Mesendoderm (in vitro differentiated cells): ENCODE data around the gene KLHL42.

Experiments used
- DNase-seq: peaks from one replicate; pipeline ENCODE4 v3.0.0; 2013
- H2AK5ac ChIP-seq: 2 replicates; pipeline ENCODE4 v1.6.1; 2013; ENCODE audit warnings: low read length, inconsistent platforms
- H2BK120ac ChIP-seq: 2 replicates; pipeline ENCODE4 v1.6.1; 2013; ENCODE audit warnings: low read depth, mild to moderate bottlenecking, low read length, moderate library complexity, mixed read lengths
- H2BK15ac ChIP-seq: replicated peaks from 2 replicates; pipeline ENCODE4 v1.6.1; 2013; ENCODE audit warnings: low read depth, mild to moderate bottlenecking, moderate library complexity
- H2BK5ac ChIP-seq: 2 replicates; pipeline ENCODE4 v1.6.1; 2013; ENCODE audit warnings: low read length, inconsistent platforms
- H3K18ac ChIP-seq: 2 replicates; pipeline ENCODE4 v1.6.1; 2013; ENCODE audit warnings: mild to moderate bottlenecking, low read length, mixed read lengths
- H3K23ac ChIP-seq: one replicate; pipeline ENCODE4 v1.6.1; 2013; ENCODE audit warnings: low read length
- H3K27ac ChIP-seq: 2 replicates; pipeline ENCODE4 v1.5.1; 2013; ENCODE audit warnings: low read depth, mild to moderate bottlenecking, inconsistent platforms, low read length, moderate library complexity
- H3K27me3 ChIP-seq: 2 replicates; pipeline ENCODE4 v1.6.1; 2013; ENCODE audit warnings: low read length, control low read depth, mild to moderate bottlenecking, inconsistent platforms; ENCODE audit not compliant: insufficient read depth, poor library complexity
- H3K36me3 ChIP-seq: 2 replicates; pipeline ENCODE4 v1.6.1; 2013; ENCODE audit warnings: low read length, inconsistent platforms; ENCODE audit not compliant: control insufficient read depth, insufficient read depth
- H3K4ac ChIP-seq: one replicate; pipeline ENCODE4 v1.6.1; 2013; ENCODE audit warnings: low read depth, mild to moderate bottlenecking, low read length, moderate library complexity
- H3K4me1 ChIP-seq: 2 replicates; pipeline ENCODE4 v1.6.1; 2013; ENCODE audit warnings: low read depth, low read length, inconsistent platforms; ENCODE audit not compliant: control insufficient read depth
- H3K4me2 ChIP-seq: 2 replicates; pipeline ENCODE4 v1.6.1; 2013; ENCODE audit warnings: low read length
- H3K4me3 ChIP-seq: 2 replicates; pipeline ENCODE4 v1.5.1; 2013; ENCODE audit warnings: mild to moderate bottlenecking, low read length
- H3K56ac ChIP-seq: one replicate; pipeline ENCODE4 v1.6.1; 2013; ENCODE audit warnings: low read length
- H3K79me1 ChIP-seq: 2 replicates; pipeline ENCODE4 v1.6.1; 2013; ENCODE audit warnings: low read length, inconsistent platforms
- H3K79me2 ChIP-seq: 2 replicates; pipeline ENCODE4 v1.6.1; 2013; ENCODE audit warnings: mild to moderate bottlenecking, low read length; ENCODE audit not compliant: control insufficient read depth, insufficient read depth
- H3K9ac ChIP-seq: 2 replicates; pipeline ENCODE4 v1.6.1; 2013; ENCODE audit warnings: low read length, inconsistent platforms
- H4K5ac ChIP-seq: one replicate; pipeline ENCODE4 v1.6.1; 2013; ENCODE audit warnings: low read length
- H4K8ac ChIP-seq: one replicate; pipeline ENCODE4 v1.6.1; 2013; ENCODE audit warnings: low read depth, mild to moderate bottlenecking, control low read depth, low read length, moderate library complexity
- WGBS: extraction: QIAGEN DNeasy Blood & Tissue Kit; methylation state at CpG from one replicate; pipeline ENCODE4 v1.1.7; 2013; ENCODE audit warnings: low lambda C conversion rate, missing lambda C conversion rate; ENCODE audit not compliant: insufficient coverage; ENCODE audit errors: extremely low coverage; 5-methylcytosine and 5-hydroxymethylcytosine counted together

KLHL42 gene

DNA sequence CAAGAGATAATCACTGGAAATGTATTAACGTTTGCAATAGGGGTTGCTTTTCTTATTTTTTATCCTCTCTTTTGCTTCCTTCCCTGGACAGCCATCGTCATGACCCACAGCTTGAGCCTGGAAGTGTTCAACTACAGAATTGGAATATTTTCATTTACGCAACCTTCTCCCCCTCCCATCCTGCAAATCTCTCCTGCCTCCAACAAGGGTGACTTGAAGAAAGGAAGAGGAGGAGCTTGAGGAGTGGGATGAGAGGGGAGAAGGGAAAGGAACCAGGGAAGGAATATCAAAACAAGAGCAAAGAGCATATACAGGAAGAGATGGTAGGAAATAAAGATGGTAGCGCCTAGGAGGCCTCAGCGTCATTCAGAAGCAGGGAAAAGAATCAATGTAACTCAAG lies 1.6 kb downstream of the KLHL42 start:
- Histone ChIP-seq H3K4me2 (peak overlapping the region; percentile 43), H3K27me3 (no peaks in the 10 kb centered on the region), H3K79me2 (peaks cover 30% of the 10 kb centered on the region), H3K23ac (no peak overlapping the region), H3K27ac (peak overlapping the region; percentile 41), H3K4me1 (peaks cover 5% of the 10 kb centered on the region), H3K4ac (peak overlapping the region; percentile 87), H2BK120ac (no peak overlapping the region), H3K56ac (peak overlapping the region; percentile 86), H2BK5ac (peak overlapping the region; percentile 49), H3K79me1 (peaks cover 5% of the 10 kb centered on the region), H3K4me3 (no peak overlapping the region), H4K8ac (no peak overlapping the region), H2BK15ac (no peak overlapping the region), H3K36me3 (no peaks in the 10 kb centered on the region), H3K18ac (no peak overlapping the region), H4K5ac (no peak overlapping the region), H3K9ac (peak overlapping the region; percentile 57), H2AK5ac (no peak overlapping the region)
- WGBS: no CpG with 5 or more reads among the region's 5 CpGs
- DNase-seq: peak; percentile 69

- no peak overlapping the region for H3K4ac ChIP-seq
- H2BK120ac ChIP-seq: no peak overlapping the region
- H3K23ac ChIP-seq: no peak overlapping the region
- no peak overlapping the region for H3K9ac ChIP-seq
- no peak overlapping the region for H3K4me2 ChIP-seq
- H3K79me1 ChIP-seq: peaks cover 7% of the 10 kb centered on the region
- peak overlapping the region; percentile 11 for H3K27ac ChIP-seq
- H3K27me3 ChIP-seq: no peaks in the 10 kb centered on the region
- no peak overlapping the region for H2BK15ac ChIP-seq
- WGBS: no CpG with 5 or more reads among the region's 1 CpG
- H4K5ac ChIP-seq: no peak overlapping the region
- H2BK5ac ChIP-seq: no peak overlapping the region
- no peak overlapping the region for H3K4me3 ChIP-seq
- peaks cover 33% of the 10 kb centered on the region for H3K79me2 ChIP-seq
- DNase-seq: peak; percentile 78
- no peak overlapping the region for H3K56ac ChIP-seq
- H3K4me1 ChIP-seq: peaks cover 5% of the 10 kb centered on the region
- no peak overlapping the region for H2AK5ac ChIP-seq
- no peak overlapping the region for H4K8ac ChIP-seq
- H3K18ac ChIP-seq: no peak overlapping the region
- no peaks in the 10 kb centered on the region for H3K36me3 ChIP-seq
Measured at GRCh38 chr12:27782481-27782880, 2.4 kb downstream of the KLHL42 start.

GRCh38 chr12:27785882-27786570 lies 6.0 kb downstream of the KLHL42 start:
- no peak overlapping the region for H2AK5ac ChIP-seq
- no peak overlapping the region for H3K9ac ChIP-seq
- H4K8ac ChIP-seq: no peak overlapping the region
- H3K56ac ChIP-seq: no peak overlapping the region
- H2BK120ac ChIP-seq: no peak overlapping the region
- DNase-seq: peak; percentile 19
- H3K79me2 ChIP-seq: peaks cover 37% of the 10 kb centered on the region
- peaks cover 21% of the 10 kb centered on the region for H3K79me1 ChIP-seq
- no peak overlapping the region for H3K18ac ChIP-seq
- no peak overlapping the region for H3K4me3 ChIP-seq
- H2BK5ac ChIP-seq: no peak overlapping the region
- WGBS: no CpG with 5 or more reads among the region's 3 CpGs
- H2BK15ac ChIP-seq: no peak overlapping the region
- no peak overlapping the region for H4K5ac ChIP-seq
- no peak overlapping the region for H3K27ac ChIP-seq
- no peak overlapping the region for H3K4ac ChIP-seq
- no peaks in the 10 kb centered on the region for H3K27me3 ChIP-seq
- H3K36me3 ChIP-seq: no peaks in the 10 kb centered on the region
- no peak overlapping the region for H3K23ac ChIP-seq
- H3K4me2 ChIP-seq: no peak overlapping the region
- peaks cover 5% of the 10 kb centered on the region for H3K4me1 ChIP-seq

GRCh38 chr12:27787559-27787958 lies 7.5 kb downstream of the KLHL42 start:
- WGBS: no CpG with 5 or more reads among the region's 2 CpGs
- H3K56ac ChIP-seq: no peak overlapping the region
- H3K23ac ChIP-seq: no peak overlapping the region
- H3K4me2 ChIP-seq: no peak overlapping the region
- H3K79me2 ChIP-seq: peaks cover 32% of the 10 kb centered on the region
- H2BK120ac ChIP-seq: no peak overlapping the region
- H3K4ac ChIP-seq: no peak overlapping the region
- H3K36me3 ChIP-seq: no peaks in the 10 kb centered on the region
- no peak overlapping the region for H4K5ac ChIP-seq
- H3K27ac ChIP-seq: no peak overlapping the region
- no peak overlapping the region for H2AK5ac ChIP-seq
- H3K9ac ChIP-seq: no peak overlapping the region
- no peak overlapping the region for H4K8ac ChIP-seq
- H3K18ac ChIP-seq: no peak overlapping the region
- no peak overlapping the region for H3K4me3 ChIP-seq
- H3K79me1 ChIP-seq: peaks cover 21% of the 10 kb centered on the region
- DNase-seq: no peak
- no peaks in the 10 kb centered on the region for H3K27me3 ChIP-seq
- H2BK15ac ChIP-seq: no peak overlapping the region
- no peaks in the 10 kb centered on the region for H3K4me1 ChIP-seq
- H2BK5ac ChIP-seq: no peak overlapping the region

DNA sequence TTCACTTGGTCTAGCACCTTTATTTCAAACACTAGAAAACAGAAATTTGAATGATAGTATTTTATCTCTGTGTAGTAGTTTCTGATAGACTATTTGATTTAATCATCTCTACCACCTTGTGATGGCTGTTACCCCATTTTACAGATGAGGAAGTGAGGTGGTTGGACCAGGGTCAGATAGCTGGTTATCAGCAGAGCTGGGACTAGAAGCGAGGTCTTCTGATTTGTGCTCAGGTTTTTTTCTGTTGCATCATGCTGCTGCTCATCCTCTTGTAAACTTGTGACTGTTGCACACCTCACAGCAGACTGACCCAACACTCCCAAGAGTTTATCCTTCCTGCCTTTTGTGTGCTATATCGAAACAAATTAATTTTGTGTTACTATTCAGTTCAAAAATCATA lies 10.1 kb downstream of the KLHL42 start:
- Histone ChIP-seq H3K56ac (no peak overlapping the region), H2BK15ac (no peak overlapping the region), H3K4me3 (no peak overlapping the region), H3K4me1 (no peaks in the 10 kb centered on the region), H2BK5ac (no peak overlapping the region), H3K36me3 (peaks cover 3% of the 10 kb centered on the region), H3K18ac (no peak overlapping the region), H3K79me1 (peaks cover 18% of the 10 kb centered on the region), H4K5ac (no peak overlapping the region), H3K4ac (no peak overlapping the region), H3K4me2 (no peak overlapping the region), H3K23ac (no peak overlapping the region), H4K8ac (no peak overlapping the region), H3K9ac (no peak overlapping the region), H3K27ac (no peak overlapping the region), H3K27me3 (no peaks in the 10 kb centered on the region), H2AK5ac (no peak overlapping the region), H3K79me2 (peaks cover 22% of the 10 kb centered on the region), H2BK120ac (no peak overlapping the region)
- WGBS: no CpG with 5 or more reads among the region's 2 CpGs
- no peak for DNase-seq
